Fibroblast of skin of back (primary cell): ENCODE measurements around the gene CCT4. TPM values are rescaled to one million over a fixed set of nuclear protein-coding genes. Genes with fewer than 3 reads are reported as not detected.
"Not testable (repeated sequence)": the region's sequence is repeated elsewhere in the genome, so short reads cannot be mapped to it uniquely, and the experiment has no call there.

Experiments used
- DNase-seq: peaks from one replicate; pipeline ENCODE4 v3.0.0-alpha.2; 2013
- polyA plus RNA-seq, 2 experiments: library from polyadenylated mRNA; unstranded; fragments of 120-200 nt; gene quantifications; one replicate each; pipeline ENCODE4 v1.2.1, GENCODE V29; 2013; ENCODE audit not compliant: insufficient read length in 2 of 2

CCT4 gene
- 178 TPM for polyA plus RNA-seq (2013, experiment 1 of 2; ENCODE audit: insufficient read length)
- 127 TPM for polyA plus RNA-seq (2013, experiment 2 of 2; ENCODE audit: insufficient read length)

GRCh38 chr2:61888267-61889055 is at the start of gene CCT4:
CCT4 (minus strand) TSS chr2:61888656; CDS start chr2:61888507, 149 bp downstream.
- DNase-seq: peak; percentile 83

GRCh38 chr2:61937886-61938285 is 49.4 kb upstream of the CCT4 start:
- DNase-seq: no peak

- no peak for DNase-seq
Measured at GRCh38 chr2:61937098-61937497, 48.6 kb upstream of the CCT4 start.

- peak; percentile 75 for DNase-seq
Measured at GRCh38 chr2:61928826-61929461, 40.5 kb upstream of the CCT4 start.

- no peak for DNase-seq
Measured at GRCh38 chr2:61926531-61927477, 38.3 kb upstream of the CCT4 start.

GRCh38 chr2:61924895-61925663 is 36.6 kb upstream of the CCT4 start:
- no peak for DNase-seq

GRCh38 chr2:61922714-61923113 is 34.3 kb upstream of the CCT4 start:
- no peak for DNase-seq

GRCh38 chr2:61920548-61920947 is 32.1 kb upstream of the CCT4 start:
- DNase-seq: no peak

- not testable (repeated sequence) for DNase-seq
Measured at GRCh38 chr2:61914794-61915193, 26.3 kb upstream of the CCT4 start.

- no peak for DNase-seq
Measured at GRCh38 chr2:61911510-61911909, 23.1 kb upstream of the CCT4 start.

- DNase-seq: no peak
Measured at GRCh38 chr2:61910603-61911002, 22.1 kb upstream of the CCT4 start.

- no peak for DNase-seq
Measured at GRCh38 chr2:61909116-61909515, 20.7 kb upstream of the CCT4 start.

GRCh38 chr2:61906186-61906470 is 17.7 kb upstream of the CCT4 start:
- no peak for DNase-seq

GRCh38 chr2:61905372-61906185 is 17.1 kb upstream of the CCT4 start, which contains the start of gene COMMD1:
COMMD1 (plus strand) TSS chr2:61905674; CDS start chr2:61905679, 5 bp downstream.
- peak; percentile 72 for DNase-seq

GRCh38 chr2:61900281-61900680 is 11.8 kb upstream of the CCT4 start:
- DNase-seq: no peak

- DNase-seq: peak; percentile 14
Measured at GRCh38 chr2:61898810-61899209, 10.4 kb upstream of the CCT4 start.

- peak; percentile 35 for DNase-seq
Measured at GRCh38 chr2:61887717-61888266, 664 bp downstream of the CCT4 start.

- no peak for DNase-seq
Measured at GRCh38 chr2:61885896-61886603, 2.4 kb downstream of the CCT4 start.

- DNase-seq: no peak
Measured at GRCh38 chr2:61882850-61883249, 5.6 kb downstream of the CCT4 start.

- not testable (repeated sequence) for DNase-seq
Measured at GRCh38 chr2:61879351-61879750, 9.1 kb downstream of the CCT4 start.
